Head of caudate nucleus (tissue), 42 donors: ENCODE results near the gene C9orf153.
"Not testable (repeated sequence)": the region's sequence is repeated elsewhere in the genome, so short reads cannot be mapped to it uniquely, and the experiment has no call there.

Experiments used
- DNase-seq, 42 donors: peaks; one replicate each; pipeline versions ENCODE4 v3.0.0 to v3.0.0-alpha.2; 2020 to 2021; ENCODE audit warnings: mixed read lengths in 7 of 42
- intact Hi-C: fragments of 100-400 bp; cut with DNase I; formaldehyde crosslinking; loops from one replicate; pipeline ENCODE4 v1.15.0; 2022

Gene C9orf153

GRCh38 chr9:86259557-86259956 is at the start of gene C9orf153:
C9orf153 (minus strand) TSS chr9:86259657; CDS start chr9:86229603, 30,054 bp downstream.
- DNase-seq, result no peak
- intact Hi-C loops, result no loop called here

GRCh38 chr9:86308687-86309086 is 49.2 kb upstream of the C9orf153 start:
- intact Hi-C loops, result no loop called here
- DNase-seq, result no peak

GRCh38 chr9:86304236-86304730 is 44.8 kb upstream of the C9orf153 start:
- intact Hi-C loops, result no loop called here
- DNase-seq, result no peak

GRCh38 chr9:86303316-86303975 is 44.0 kb upstream of the C9orf153 start:
- DNase-seq, result peak in 6 of 42 donors; percentile 27 to 60 (median 37)
- intact Hi-C loops, result no loop called here

- intact Hi-C loops, result no loop called here
- DNase-seq, result no peak
Measured at GRCh38 chr9:86301686-86302085, 42.2 kb upstream of the C9orf153 start.

GRCh38 chr9:86300701-86301100 is 41.2 kb upstream of the C9orf153 start:
- no peak for DNase-seq
- intact Hi-C loops, result no loop called here

GRCh38 chr9:86298873-86299272 is 39.4 kb upstream of the C9orf153 start:
- intact Hi-C loops, result no loop called here
- no peak for DNase-seq

- DNase-seq, intact Hi-C loops: not testable (repeated sequence)
Measured at GRCh38 chr9:86290341-86290740, 30.9 kb upstream of the C9orf153 start.

GRCh38 chr9:86288499-86289198 is 29.2 kb upstream of the C9orf153 start:
- intact Hi-C loops, result loop anchor here (10.0 kb wide), 1 partner anchor 66 kb away; the partner anchor contains the start of gene TUT7

GRCh38 chr9:86287013-86287412 is 27.6 kb upstream of the C9orf153 start:
- peak in 31 of 42 donors; percentile 29 to 83 (median 52) for DNase-seq
- intact Hi-C loops, result loop anchor here (10.0 kb wide), 1 partner anchor 68 kb away; the partner anchor contains the start of gene TUT7

More at GRCh38 chr9:86288499-86289198, 29.2 kb upstream of the C9orf153 start:
- no peak for DNase-seq

GRCh38 chr9:86286278-86286677 is 26.8 kb upstream of the C9orf153 start:
- intact Hi-C loops, result loop anchor here (10.0 kb wide), 1 partner anchor 69 kb away; the partner anchor contains the start of gene TUT7

GRCh38 chr9:86285261-86285660 is 25.8 kb upstream of the C9orf153 start:
- intact Hi-C loops, result loop anchor here (10.0 kb wide), 1 partner anchor 70 kb away; the partner anchor contains the start of gene TUT7
- no peak for DNase-seq

More at GRCh38 chr9:86286278-86286677, 26.8 kb upstream of the C9orf153 start:
- DNase-seq, result no peak

GRCh38 chr9:86282979-86283535 is 23.6 kb upstream of the C9orf153 start:
- intact Hi-C loops, result loop anchor here (5.0 to 10.0 kb wide), 2 partner anchors 72 to 341 kb away; partner anchors contain the start of genes NAA35 and TUT7
- peak in 24 of 42 donors; percentile 13 to 78 (median 48) for DNase-seq

GRCh38 chr9:86282077-86282978 is 22.9 kb upstream of the C9orf153 start, which contains the start of gene ISCA1:
ISCA1 (minus strand) TSS chr9:86282538; CDS start chr9:86282458, 80 bp downstream.
- intact Hi-C loops, result loop anchor here (5.0 to 10.0 kb wide), 2 partner anchors 72 to 340 kb away; partner anchors contain the start of genes NAA35 and TUT7
- peak; percentile 94 to 99 (median 98) for DNase-seq

GRCh38 chr9:86281593-86282076 is 22.2 kb upstream of the C9orf153 start:
- intact Hi-C loops, result loop anchor here (5.0 to 10.0 kb wide), 2 partner anchors 73 to 339 kb away; partner anchors contain the start of genes NAA35 and TUT7
- DNase-seq, result no peak

- intact Hi-C loops, result loop anchor here (5.0 to 10.0 kb wide), 2 partner anchors 74 to 338 kb away; partner anchors contain the start of genes NAA35 and TUT7
- DNase-seq, result no peak
Measured at GRCh38 chr9:86280580-86280979, 21.1 kb upstream of the C9orf153 start.

GRCh38 chr9:86279839-86280238 is 20.4 kb upstream of the C9orf153 start:
- no peak for DNase-seq
- intact Hi-C loops, result loop anchor here (5.0 to 10.0 kb wide), 2 partner anchors 75 to 338 kb away; partner anchors contain the start of genes NAA35 and TUT7

- intact Hi-C loops, result no loop called here
- no peak for DNase-seq
Measured at GRCh38 chr9:86277072-86277471, 17.6 kb upstream of the C9orf153 start.
